ENCODE results near the gene BTG4.

BTG4 gene

DNA sequence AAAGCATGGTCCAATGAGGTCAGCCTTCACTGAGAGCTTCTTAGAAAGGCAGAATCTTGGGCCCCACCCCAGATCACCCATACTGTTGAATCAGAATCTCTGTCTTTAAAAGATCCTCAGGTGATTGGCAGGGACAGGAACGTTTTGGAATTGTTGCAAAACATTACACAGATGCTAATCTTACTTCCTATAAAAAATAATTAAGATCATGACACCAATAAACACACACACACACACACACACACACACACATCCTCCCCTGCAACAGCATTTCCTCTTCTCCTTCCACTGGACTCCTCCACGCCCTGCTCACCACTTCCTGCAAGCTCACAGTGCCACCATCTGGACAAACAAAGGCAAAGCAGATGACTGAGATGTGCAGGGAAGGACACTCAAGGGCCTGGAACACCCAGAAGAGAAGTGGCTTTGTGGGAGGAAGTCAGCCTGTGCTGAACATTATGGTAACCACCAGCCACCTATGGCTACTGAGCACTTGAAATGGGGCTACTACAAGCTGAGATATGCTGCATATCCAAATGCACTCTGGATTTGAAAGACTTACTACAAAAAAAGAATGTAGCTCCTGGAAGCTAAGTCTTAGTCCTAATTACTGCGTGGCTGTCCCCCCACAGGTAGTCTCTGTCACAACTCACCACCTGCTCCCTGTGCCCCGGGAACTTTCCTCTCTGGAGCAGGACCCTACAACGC is 65.6 kb downstream of the BTG4 start:
- Histone ChIP-seq H3K4me1 (ENCODE audit: control insufficient read depth, insufficient read depth, low read length) (no peaks in the 10 kb centered on the region), H3K4me3 (ENCODE audit: low read length) (no peak overlapping the region), H3K27ac (ENCODE audit: low read depth, low read length) (no peak overlapping the region), H3K36me3 (ENCODE audit: control insufficient read depth, insufficient read depth, low read length) (no peaks in the 10 kb centered on the region), H3K9ac (ENCODE audit: low read length) (no peak overlapping the region), H3K27me3 (ENCODE audit: control insufficient read depth, insufficient read depth, low read length) (no peaks in the 10 kb centered on the region)

DNA sequence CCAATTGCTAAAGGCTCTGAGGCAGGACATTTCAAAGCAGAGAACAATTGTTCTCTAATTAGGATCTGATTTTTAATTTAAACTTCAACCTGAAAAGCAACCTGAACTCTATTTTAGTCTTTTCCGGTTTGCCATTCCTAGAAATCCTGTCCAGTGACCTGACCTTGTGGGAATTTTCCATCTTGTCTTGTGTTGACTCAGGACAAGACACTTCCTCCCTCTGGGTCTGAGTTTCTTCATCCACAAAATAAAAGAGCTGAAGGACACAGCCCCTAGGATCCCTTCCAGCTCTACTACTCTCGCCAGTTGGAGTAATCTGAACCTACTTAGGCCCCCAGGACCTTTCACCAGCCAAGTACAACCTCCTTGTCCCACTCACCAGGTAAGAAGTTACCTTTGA is 66.6 kb downstream of the BTG4 start:
- no peak overlapping the region for H3K9ac ChIP-seq (ENCODE audit: low read length)
- no peak overlapping the region for H3K27ac ChIP-seq (ENCODE audit: low read depth, low read length)
- no peaks in the 10 kb centered on the region for H3K27me3 ChIP-seq (ENCODE audit: control insufficient read depth, insufficient read depth, low read length)
- no peak overlapping the region for H3K4me3 ChIP-seq (ENCODE audit: low read length)
- peaks cover 6% of the 10 kb centered on the region for H3K4me1 ChIP-seq (ENCODE audit: control insufficient read depth, insufficient read depth, low read length)
- H3K36me3 ChIP-seq (ENCODE audit: control insufficient read depth, insufficient read depth, low read length): no peaks in the 10 kb centered on the region
